Endothelial cell of umbilical vein (primary cell): ENCODE data around the gene TRPM3. TPM values are rescaled to one million over a fixed set of nuclear protein-coding genes. Genes with fewer than 3 reads are reported as not detected.

Experiments
- BruUV-seq: library from RNA; stranded (reverse); fragments of 400-500 nt; replicated peaks from 2 replicates; lab custom pipeline; 2021; lab: Mats Ljungman, UMichigan
- CTCF ChIA-PET: fragments of 300-600, 350-600 bp; sonication (Branson Sonifier 250); formaldehyde crosslinking; loops from one replicate; lab custom pipeline; 2021; ENCODE audit warnings: antibody characterized with exemption, inconsistent platforms; lab: Charles Lee
- POLR2A ChIA-PET: fragments of 300-600, 350-600 bp; sonication (Branson Sonifier 250); formaldehyde crosslinking; loops from one replicate; lab custom pipeline; 2021; ENCODE audit warnings: antibody characterized with exemption, inconsistent platforms; lab: Charles Lee
- DNase-seq: peaks from one replicate; pipeline ENCODE4 v3.0.0-alpha.2; 2011; ENCODE audit warnings: low read depth, low spot score
- FAIRE-seq: peaks from 2 replicates; lab custom pipeline; 2011; peaks lifted over from hg19 to GRCh38; lab: Jason Lieb, UNC
- H2AFZ ChIP-seq: 2 replicates; pipeline ENCODE4 v1.6.0; 2012; ENCODE audit warnings: low read depth, low read length, control low read depth, inconsistent platforms
- H3K27ac ChIP-seq: 2 replicates; pipeline ENCODE4 v1.5.1; 2011; ENCODE audit warnings: low read depth, mild to moderate bottlenecking, control low read depth, low read length, moderate library complexity; ENCODE audit not compliant: insufficient read depth
- H3K27me3 ChIP-seq, 2 experiments: 2 replicates each; pipeline versions ENCODE4 v1.6.0 to v1.6.1; 2011; ENCODE audit warnings: low read length in 2 of 2, mixed read lengths in 1 of 2; ENCODE audit not compliant: control insufficient read depth in 2 of 2, insufficient read depth in 2 of 2
- H3K36me3 ChIP-seq, 2 experiments: 2 replicates in 1 of 2; 3 replicates in 1 of 2; pipeline ENCODE4 v1.5.1; 2011; ENCODE audit warnings: low read length in 2 of 2, mild to moderate bottlenecking in 1 of 2, moderate library complexity in 1 of 2; ENCODE audit not compliant: control insufficient read depth in 2 of 2, insufficient read depth in 2 of 2; ENCODE audit errors: extremely low read depth in 1 of 2
- H3K4me1 ChIP-seq: 3 replicates; pipeline ENCODE4 v1.5.1; 2011; ENCODE audit warnings: mild to moderate bottlenecking, low read length; ENCODE audit not compliant: control insufficient read depth, insufficient read depth; ENCODE audit errors: extremely low read depth
- H3K4me2 ChIP-seq: 2 replicates; pipeline ENCODE4 v1.6.1; 2011; ENCODE audit warnings: low read length, control low read depth, mixed read lengths; ENCODE audit not compliant: insufficient read depth
- H3K4me3 ChIP-seq, 3 experiments: fragments of 200-600 bp in 1 of 3; sonication (generic), shearing (Covaris generic) in 1 of 3; replicated peaks in 1 of 3; 2 replicates each; pipeline ENCODE4 v1.5.1; 2011 to 2016; ENCODE audit warnings: control low read depth in 3 of 3, low read length in 3 of 3, mild to moderate bottlenecking in 2 of 3, inconsistent platforms in 1 of 3, low read depth in 1 of 3, moderate library complexity in 1 of 3; ENCODE audit not compliant: insufficient read depth in 1 of 3
- H3K79me2 ChIP-seq: 2 replicates; pipeline ENCODE4 v1.6.0; 2012; ENCODE audit warnings: low read length, inconsistent platforms; ENCODE audit not compliant: control insufficient read depth, insufficient read depth
- H3K9ac ChIP-seq: replicated peaks from 2 replicates; pipeline ENCODE3; 2011; ENCODE audit warnings: low read length, control low read depth; ENCODE audit not compliant: insufficient read depth; ENCODE audit errors: extremely low read depth
- H3K9me1 ChIP-seq: replicated peaks from 3 replicates; pipeline ENCODE4 v1.6.0; 2011; ENCODE audit warnings: mild to moderate bottlenecking, low read length; ENCODE audit not compliant: control insufficient read depth, insufficient read depth; ENCODE audit errors: extremely low read depth
- H3K9me3 ChIP-seq: replicated peaks from 2 replicates; pipeline ENCODE4 v1.5.1; 2012; ENCODE audit warnings: low read length, inconsistent platforms; ENCODE audit not compliant: control insufficient read depth, insufficient read depth
- H4K20me1 ChIP-seq: replicated peaks from 2 replicates; pipeline ENCODE3; 2011; ENCODE audit warnings: mild to moderate bottlenecking, low read length; ENCODE audit not compliant: control insufficient read depth, insufficient read depth; ENCODE audit errors: extremely low read depth
- CTCF ChIP-seq, 2 donors: IDR thresholded peaks; 1 replicate in 1 of 2; 2 replicates in 1 of 2; pipeline ENCODE4 v1.5.1; 2011; ENCODE audit warnings: low read length in 2 of 2, mild to moderate bottlenecking in 2 of 2, moderate library complexity in 2 of 2, control low read depth in 1 of 2, inconsistent platforms in 1 of 2, low read depth in 1 of 2; ENCODE audit not compliant: insufficient read depth in 1 of 2; ENCODE audit errors: extremely low read depth in 1 of 2
- EZH2 ChIP-seq: IDR thresholded peaks from 2 replicates; pipeline ENCODE4 v1.6.1; 2012; ENCODE audit warnings: borderline replicate concordance, low read depth, mild to moderate bottlenecking, moderate library complexity, low read length, inconsistent platforms; ENCODE audit not compliant: severe bottlenecking
- FOS ChIP-seq: IDR thresholded peaks from 2 replicates; pipeline ENCODE4 v1.6.1; 2011; ENCODE audit warnings: mild to moderate bottlenecking, low read length, moderate library complexity, borderline replicate concordance; ENCODE audit not compliant: insufficient read depth
- GATA2 ChIP-seq: IDR thresholded peaks from 2 replicates; pipeline ENCODE4 v1.7.0; 2011; ENCODE audit warnings: low read depth, mild to moderate bottlenecking, moderate library complexity, mixed read lengths, low read length; ENCODE audit not compliant: insufficient read length, insufficient read depth
- JUN ChIP-seq: IDR thresholded peaks from 2 replicates; pipeline ENCODE4 v1.6.1; 2011; ENCODE audit warnings: borderline replicate concordance, low read depth; ENCODE audit not compliant: insufficient read length, insufficient read depth
- MAX ChIP-seq: IDR thresholded peaks from 2 replicates; pipeline ENCODE4 v1.6.1; 2011; ENCODE audit not compliant: insufficient read depth, insufficient read length
- MYC ChIP-seq: IDR thresholded peaks from one replicate; pipeline ENCODE4 v1.6.1; 2011; ENCODE audit warnings: mild to moderate bottlenecking, low read depth, low read length
- POLR2A ChIP-seq: IDR thresholded peaks from 2 replicates; pipeline ENCODE4 v1.6.1; 2012; ENCODE audit warnings: low read depth, mild to moderate bottlenecking, control low read depth, low read length
- POLR2AphosphoS5 ChIP-seq: IDR thresholded peaks from 2 replicates; pipeline ENCODE4 v1.6.1; 2012; ENCODE audit warnings: low read depth, mild to moderate bottlenecking, control low read depth, low read length, moderate library complexity; ENCODE audit not compliant: insufficient read depth
- dilution Hi-C: fragments of 300-500 bp; cut with MboI; formaldehyde crosslinking; loops from one replicate; pipeline ENCODE4 v1.15.0; 2019; ENCODE audit warnings: low sequenced_read_pairs; ENCODE audit not compliant: extremely low pct_ligation_motif_present
- intact Hi-C: fragments of 100-400 bp; cut with micrococcal nuclease; formaldehyde crosslinking; loops from one replicate; pipeline ENCODE4 v1.10.0; 2022
- polyA plus RNA-seq, 4 experiments: library from polyadenylated mRNA; depleted of rRNA in 3 of 4; stranded (reverse) in 3 of 4; unstranded in 1 of 4; fragments of >200 nt; gene quantifications; 2 replicates each; pipeline versions ENCODE4 v1.2.1 to v1.2.3, GENCODE V29; 2011 to 2012; ENCODE audit warnings: missing spikeins in 1 of 4
- total RNA-seq: library from RNA; stranded (reverse); gene quantifications from 2 replicates; pipeline ENCODE4 v1.2.3, GENCODE V29; 2021

Gene TRPM3
- total and polyA plus RNA-seq, 2 donors (not counting 3 experiments of a cell fraction or from before 2014, with no cell fraction given): 0.17 to 0.33 TPM

- BruUV-seq: no TSS peak
- no peaks in the 10 kb centered on the region for H3K79me2 ChIP-seq
- ChIA-PET POLR2A (no interaction called here), CTCF (no interaction called here)
- peaks cover 8% of the 10 kb centered on the region for H3K4me1 ChIP-seq
- H2AFZ ChIP-seq: no peak overlapping the region
- TF ChIP-seq JUN: no peak
- H3K4me2 ChIP-seq: no peak overlapping the region
- no peak overlapping the region for H3K9ac ChIP-seq
- no peak overlapping the region for H3K27ac ChIP-seq
- H4K20me1 ChIP-seq: no peaks in the 10 kb centered on the region
- H3K27me3 ChIP-seq: no peaks in the 10 kb centered on the region
- dilution Hi-C loops (no loop called here), intact Hi-C loops (no loop called here)
- no peaks in the 10 kb centered on the region for H3K9me3 ChIP-seq
- DNase-seq: no peak
- no peak for FAIRE-seq
- H3K9me1 ChIP-seq: no peaks in the 10 kb centered on the region
- H3K4me3 ChIP-seq: no peak overlapping the region
- H3K36me3 ChIP-seq: no peaks in the 10 kb centered on the region
Measured at GRCh38 chr9:70559102-70559501, 562.3 kb downstream of the TRPM3 start.

DNA sequence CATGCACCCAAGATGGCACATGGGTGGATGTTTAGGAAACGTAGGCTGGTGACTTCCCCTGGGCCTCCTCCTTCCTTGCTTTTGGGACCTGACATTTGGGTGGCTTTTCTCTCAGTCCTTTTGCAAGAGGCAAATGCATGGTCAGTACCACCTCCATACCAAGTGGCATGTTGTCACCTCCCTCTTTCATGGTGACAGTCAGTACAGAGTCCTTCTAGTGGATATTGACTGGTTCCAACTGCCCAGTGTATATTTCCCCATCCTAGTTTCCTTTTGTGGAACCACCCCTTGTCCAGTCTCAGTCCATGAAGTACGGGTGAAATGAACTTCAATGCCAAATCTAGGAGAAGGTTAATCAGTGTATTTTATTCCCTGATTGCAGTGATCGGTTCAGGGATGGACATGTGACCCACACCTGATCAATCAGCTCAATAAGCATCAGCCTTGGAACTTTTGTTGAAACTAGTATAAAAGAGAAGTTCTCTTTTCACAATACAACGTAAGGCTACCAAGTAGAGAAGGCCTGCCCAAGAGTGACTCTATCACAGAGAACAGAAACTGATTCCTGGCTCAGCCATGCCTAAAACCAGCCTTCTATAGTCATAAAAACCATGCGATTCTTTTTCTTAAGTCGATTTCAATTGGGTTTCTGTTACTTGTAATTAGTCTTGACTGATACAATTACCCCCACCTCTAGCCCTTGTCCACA is 563.6 kb downstream of the TRPM3 start:
- Histone ChIP-seq H4K20me1 (no peaks in the 10 kb centered on the region), H3K9me3 (no peaks in the 10 kb centered on the region), H3K79me2 (no peaks in the 10 kb centered on the region), H3K27me3 (no peaks in the 10 kb centered on the region), H3K4me3 (no peak overlapping the region), H3K9ac (no peak overlapping the region), H3K9me1 (no peaks in the 10 kb centered on the region), H3K4me2 (no peak overlapping the region), H3K36me3 (no peaks in the 10 kb centered on the region), H2AFZ (no peak overlapping the region), H3K27ac (no peak overlapping the region), H3K4me1 (peaks cover 18% of the 10 kb centered on the region)
- FAIRE-seq (no peak), DNase-seq (no peak)
- POLR2A ChIA-PET: no interaction called here
- TF ChIP-seq CTCF (IDR thresholded peaks at IDR 0.05; ENCODE audit: extremely low read depth in 1 of 2, insufficient read depth in 1 of 2, low read depth in 1 of 2, low read length in 2 of 2): no peak
- TF ChIP-seq POLR2A: no peak
- TF ChIP-seq FOS: no peak
- no peak for TF ChIP-seq MYC
- TF ChIP-seq GATA2: no peak
- no peak for TF ChIP-seq JUN
- no peak for TF ChIP-seq POLR2AphosphoS5
- TF ChIP-seq MAX: no peak
- no peak for TF ChIP-seq EZH2
- no TSS peak for BruUV-seq
- intact Hi-C loops: no loop called here
- CTCF ChIA-PET: no interaction called here
- dilution Hi-C loops: no loop called here
